Right cardiac atrium (tissue), 5 donors: ENCODE data around the gene PAK3. TPM values are rescaled to one million over a fixed set of nuclear protein-coding genes. Genes with fewer than 3 reads are reported as not detected.

Experiments used
- ATAC-seq, 2 donors: fragments of 200-7000 bp; cut with Tn5 transposase; one replicate each; pipeline versions ENCODE4 v1.8.0 to v1.9.1; 2020; ENCODE audit warnings: moderate library complexity in 2 of 2, mild to moderate bottlenecking in 1 of 2
- DNase-seq, 3 donors: peaks; one replicate each; pipeline ENCODE4 v3.0.0-alpha.2; 2020
- H3K27ac ChIP-seq: one replicate; pipeline ENCODE4 v1.5.1; 2013; ENCODE audit warnings: mild to moderate bottlenecking, low read length, control low read depth, moderate library complexity
- H3K27me3 ChIP-seq: one replicate; pipeline ENCODE4 v1.6.1; 2013; ENCODE audit not compliant: control insufficient read depth, insufficient read depth
- H3K4me1 ChIP-seq: one replicate; pipeline ENCODE4 v1.6.1; 2013; ENCODE audit warnings: low read length; ENCODE audit not compliant: control insufficient read depth, insufficient read depth
- H3K4me3 ChIP-seq: one replicate; pipeline ENCODE4 v1.5.1; 2013; ENCODE audit warnings: low read length, control low read depth
- H3K9me3 ChIP-seq: one replicate; pipeline ENCODE4 v1.6.1; 2013; ENCODE audit warnings: low read length; ENCODE audit not compliant: control insufficient read depth
- WGBS: extraction: QIAGEN DNeasy Blood & Tissue Kit; methylation state at CpG from one replicate; pipeline ENCODE4 v1.1.7; 2013; 5-methylcytosine and 5-hydroxymethylcytosine counted together
- intact Hi-C, 4 donors: fragments of 100-400 bp; cut with DNase I; formaldehyde crosslinking; loops; one replicate each; pipeline versions ENCODE4 v1.11.0 to v1.14.0; 2022 to 2023
- long read RNA-seq, 4 donors: library from polyadenylated mRNA; unstranded; transcript quantifications; one replicate each; pipeline ENCODE4 v2.0.0, GENCODE V29; 2020 to 2021
- polyA plus RNA-seq: library from polyadenylated mRNA; stranded (reverse); fragments of 200-250 nt; gene quantifications from one replicate; pipeline ENCODE4 v1.2.3, GENCODE V29; 2013
- total RNA-seq, 4 donors: library from RNA; stranded (reverse); fragmentation: NEBNext Ultra II Directional; extraction: Animal tissue kit (Norgen Biotek cat#: 25700); gene quantifications; one replicate each; pipeline ENCODE4 v1.2.1, GENCODE V29; 2021
- donor health status: healthy with polysubstance abuse.
- donor health status: DM: no; HTN: yes; CAD: no.
- donor health status: DM: no; HTN: no; CAD: no.
- donor health status: DM: no; HTN: yes; CAD: no; lungs with severe emphysema.
- donor health status: DM: yes; HTN: yes; CAD: no.

Gene PAK3
- total RNA-seq (1 to 10 TPM in 1 of 4 donors, under 1 TPM in 3; 0.56 to 1.3 (median 0.77) TPM), polyA plus RNA-seq (0.02 TPM)
- long read RNA-seq, donor 1, partial matches to known transcripts: 1 of 1 reads
- long read RNA-seq, donor 1, other reads (novel, unspliced or antisense): 0 of 1 reads
- long read RNA-seq, donor 2, partial matches to known transcripts: 1 of 1 reads
- long read RNA-seq, donor 2, other reads (novel, unspliced or antisense): 0 of 1 reads
- long read RNA-seq, donor 3, full-length matches to known transcripts: 1 of 1 reads
- long read RNA-seq, donor 3, partial matches to known transcripts: 0 of 1 reads
- long read RNA-seq, donor 3, other reads (novel, unspliced or antisense): 0 of 1 reads
- long read RNA-seq, donor 4, partial matches to known transcripts: 0 of 1 reads
- long read RNA-seq, donor 4, other reads (novel, unspliced or antisense): 1 of 1 reads

DNA sequence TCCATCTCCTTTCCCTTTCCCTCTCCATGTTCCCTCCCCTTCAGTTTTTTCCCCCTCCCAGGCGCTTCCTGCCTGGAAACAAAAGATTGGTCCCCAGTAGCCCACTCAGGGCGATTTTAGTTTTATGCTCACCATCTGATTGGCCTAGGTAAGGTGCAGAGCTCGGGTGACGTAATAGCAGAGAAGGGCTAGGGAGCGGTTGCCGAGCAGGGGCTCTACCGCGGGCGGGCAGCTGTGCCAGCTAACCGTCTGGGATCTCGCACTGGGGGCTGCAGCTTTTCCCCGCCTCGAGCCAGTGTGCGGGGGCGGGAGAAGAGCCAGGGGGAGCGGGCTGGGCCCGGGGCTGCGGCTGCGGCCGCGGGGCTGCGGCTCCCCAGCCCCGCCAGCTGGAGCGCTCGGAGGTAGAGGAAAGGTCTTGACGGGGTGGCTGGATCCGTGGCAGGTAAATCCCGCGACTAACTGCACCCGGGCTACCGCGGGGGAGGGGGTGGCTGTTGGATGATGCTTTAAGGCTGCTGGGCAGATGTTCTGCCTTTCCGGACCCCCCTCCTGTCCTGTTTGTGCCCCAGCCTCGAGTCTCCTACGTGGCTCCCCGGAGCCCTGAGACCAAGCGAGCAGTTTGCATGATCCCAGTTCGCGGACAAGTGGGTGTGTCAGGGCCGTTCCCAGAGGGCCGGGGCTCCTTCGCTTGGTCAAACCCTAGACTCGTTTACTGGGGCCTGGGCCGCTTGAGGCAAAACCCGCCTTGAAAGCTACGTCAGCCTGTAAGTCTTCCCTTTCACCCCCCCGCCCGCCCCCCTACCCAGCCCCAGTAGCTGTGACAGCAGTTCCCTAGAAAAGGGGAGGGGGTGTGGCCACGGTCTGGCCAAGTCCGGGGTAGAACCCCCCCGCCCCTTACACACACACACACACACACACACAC lies at the start of gene PAK3:
PAK3 (plus strand) TSS at position 218 of the 922 bp plus-strand sequence. CDS start 26,913 bp downstream, outside the sequence.
- WGBS: 2% methylated on average over 47 of the region's 51 CpGs
- H3K27ac ChIP-seq: no peak within 1 kb of the TSS

DNA sequence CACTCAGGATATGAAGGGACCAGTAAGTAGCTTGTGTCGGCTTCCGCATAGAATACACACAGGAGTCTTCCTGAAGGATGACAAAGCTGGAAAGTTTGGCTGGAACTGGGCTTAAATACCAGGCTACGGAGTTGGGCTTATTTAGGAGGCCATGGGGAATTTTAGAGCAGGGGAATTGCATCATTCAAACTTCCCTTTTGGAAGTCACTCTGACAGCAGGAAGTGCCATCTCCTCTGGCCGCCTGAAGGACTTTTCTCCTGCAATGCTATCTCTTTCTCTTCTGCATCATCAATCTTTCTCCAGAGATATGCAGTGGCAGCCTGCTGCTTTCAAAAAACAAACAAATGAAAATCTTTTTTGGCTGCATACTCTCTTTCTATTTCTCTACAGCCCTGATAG lies 48.4 kb upstream of the PAK3 start:
- no peak overlapping the region for H3K27ac ChIP-seq
- 42% methylated on average over 4 of the region's 4 CpGs for WGBS
- no peaks in the 10 kb centered on the region for H3K27me3 ChIP-seq
- ATAC-seq: no peak
- no peak overlapping the region for H3K4me3 ChIP-seq
- no peak for DNase-seq
- no peaks in the 10 kb centered on the region for H3K9me3 ChIP-seq
- intact Hi-C loops: no loop called here
- no peaks in the 10 kb centered on the region for H3K4me1 ChIP-seq

More for the DNA sequence above, at the start of gene PAK3:
- H3K4me1 ChIP-seq: no peaks in the 10 kb centered on the region
- peak within 1 kb of the TSS; percentile 47 for H3K4me3 ChIP-seq
- intact Hi-C loops: no loop called here
- ATAC-seq (peak; percentile 86 to 94), DNase-seq (peak; percentile 28 to 61 (median 57))
- H3K27me3 ChIP-seq: no peaks in the 10 kb centered on the region
- no peaks in the 10 kb centered on the region for H3K9me3 ChIP-seq

DNA sequence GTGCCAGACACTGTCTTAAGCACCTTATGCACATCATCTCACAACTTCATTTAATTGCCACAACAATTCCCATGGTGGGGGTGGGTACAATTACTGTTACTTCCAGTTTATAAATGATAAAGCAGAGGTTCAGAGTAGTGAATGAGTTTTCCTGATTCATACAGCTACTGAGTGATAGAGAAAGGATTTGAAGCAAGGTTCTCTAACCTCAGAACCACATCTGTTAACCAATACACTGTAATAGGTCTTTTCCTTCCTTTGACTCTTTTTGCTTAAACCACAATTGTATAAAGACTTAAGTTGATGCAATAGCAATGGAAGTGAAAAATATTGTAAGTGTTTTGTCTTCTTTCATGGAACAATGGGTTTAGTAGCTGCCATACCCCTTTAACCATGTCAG lies 43.5 kb upstream of the PAK3 start:
- DNase-seq (no peak), ATAC-seq (no peak)
- no peaks in the 10 kb centered on the region for H3K4me1 ChIP-seq
- H3K4me3 ChIP-seq: no peak overlapping the region
- intact Hi-C loops: no loop called here
- H3K27ac ChIP-seq: no peak overlapping the region
- H3K27me3 ChIP-seq: no peaks in the 10 kb centered on the region
- no peaks in the 10 kb centered on the region for H3K9me3 ChIP-seq

DNA sequence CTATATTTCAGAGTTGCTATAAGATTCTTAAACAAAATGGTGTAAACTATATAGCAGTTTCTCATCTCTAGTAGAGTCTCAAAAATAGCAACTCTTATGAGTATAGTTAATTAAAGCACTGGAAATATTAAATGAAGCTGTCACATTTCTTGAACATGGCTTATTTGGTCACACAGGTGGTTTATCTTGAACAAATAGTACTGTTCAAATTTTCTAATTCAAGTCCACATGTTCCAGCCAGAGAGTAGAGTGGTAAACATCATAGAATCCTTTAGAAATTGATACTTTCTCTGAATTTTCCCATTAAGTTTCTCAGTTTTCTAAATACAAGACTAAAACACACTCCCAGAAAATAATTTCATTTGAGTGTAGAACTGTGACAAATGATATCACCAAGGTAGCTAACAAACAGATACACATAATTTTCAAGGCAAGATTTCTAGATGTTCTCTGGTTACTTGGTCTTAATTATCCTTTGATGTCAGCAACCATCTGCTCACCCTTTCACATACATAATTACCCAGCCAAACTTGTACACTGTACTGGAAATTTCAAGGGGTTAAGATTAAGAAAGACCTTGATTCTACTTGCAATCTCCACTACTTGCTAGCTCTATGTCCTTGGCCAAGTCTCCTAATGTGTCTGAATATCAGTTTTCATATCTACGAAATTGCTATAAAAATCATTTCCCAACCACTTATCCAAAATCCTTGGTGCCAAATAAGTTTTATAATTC lies 24.3 kb upstream of the PAK3 start:
- H3K27me3 ChIP-seq: no peaks in the 10 kb centered on the region
- intact Hi-C loops: no loop called here
- no peak overlapping the region for H3K27ac ChIP-seq
- H3K4me1 ChIP-seq: no peaks in the 10 kb centered on the region
- WGBS: 52% methylated on average over 1 of the region's 1 CpG
- ATAC-seq: no peak
- DNase-seq: no peak
- no peaks in the 10 kb centered on the region for H3K9me3 ChIP-seq
- H3K4me3 ChIP-seq: no peak overlapping the region

DNA sequence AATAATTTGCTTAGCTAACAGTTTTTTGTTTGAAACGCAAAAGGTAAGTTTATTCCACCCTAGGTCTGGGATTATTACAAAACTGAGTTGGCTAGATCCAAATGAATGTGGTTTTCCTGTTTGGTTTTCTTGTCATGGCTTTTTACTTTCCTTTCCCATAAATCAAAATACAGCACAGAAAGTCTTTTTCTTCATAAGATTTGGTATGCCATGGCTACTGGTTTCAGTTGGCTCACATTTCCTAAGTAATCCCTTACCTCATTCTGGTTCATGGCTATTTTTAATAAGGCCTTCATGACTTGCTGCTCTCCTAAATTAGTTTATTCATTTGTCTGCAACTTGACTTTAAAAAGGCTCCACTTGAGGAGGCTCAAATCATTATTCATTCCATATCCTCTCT lies 12.9 kb upstream of the PAK3 start:
- Histone ChIP-seq H3K4me3 (no peak overlapping the region), H3K27me3 (no peaks in the 10 kb centered on the region), H3K4me1 (no peaks in the 10 kb centered on the region), H3K27ac (no peak overlapping the region), H3K9me3 (no peaks in the 10 kb centered on the region)
- ATAC-seq (no peak), DNase-seq (no peak)
- intact Hi-C loops: no loop called here
- WGBS: 73% methylated on average over 1 of the region's 1 CpG

DNA sequence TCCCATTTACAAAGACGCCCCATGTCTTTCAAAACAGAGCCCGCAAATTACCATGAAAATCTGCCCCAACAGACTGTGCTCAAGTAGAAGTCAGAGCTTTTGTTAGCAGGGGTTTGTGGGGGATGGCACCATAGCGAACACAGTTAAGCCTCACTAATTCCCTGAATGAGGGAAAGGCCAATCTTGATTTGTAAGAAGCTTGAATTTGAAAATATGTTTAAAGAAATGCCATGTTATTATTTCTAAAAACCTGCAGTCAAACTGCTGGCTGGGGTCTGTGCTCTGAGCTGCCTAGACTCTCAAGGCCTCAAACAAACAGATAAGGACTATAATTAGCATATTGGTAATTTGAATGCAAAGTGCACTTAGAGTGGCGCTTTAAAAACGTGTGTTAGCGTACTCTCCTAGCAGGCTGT lies 9.4 kb upstream of the PAK3 start:
- intact Hi-C loops: no loop called here
- ATAC-seq (no peak), DNase-seq (no peak)
- Histone ChIP-seq H3K27ac (no peak overlapping the region), H3K4me3 (no peak overlapping the region), H3K9me3 (no peaks in the 10 kb centered on the region), H3K27me3 (no peaks in the 10 kb centered on the region), H3K4me1 (no peaks in the 10 kb centered on the region)
- WGBS: 45% methylated on average over 6 of the region's 6 CpGs

DNA sequence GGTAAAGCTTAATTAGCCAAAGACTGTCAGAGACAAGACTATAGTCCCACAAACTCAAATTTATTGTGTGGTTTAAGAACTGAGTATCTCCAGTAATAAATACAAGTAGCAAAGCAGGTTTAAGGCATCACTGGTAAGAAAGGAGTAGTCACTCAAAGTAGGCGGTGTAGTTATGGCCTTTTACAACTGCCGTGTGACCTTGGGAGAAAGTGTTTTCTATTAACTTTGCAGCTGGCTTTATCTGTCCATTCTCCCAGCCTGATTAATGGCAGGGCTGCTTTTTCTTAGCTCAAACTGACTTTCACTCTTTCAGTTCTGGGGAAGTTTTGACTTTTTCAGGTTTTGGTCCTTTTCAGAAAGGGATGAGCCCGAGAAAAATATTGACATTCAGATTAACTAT lies 7.4 kb upstream of the PAK3 start:
- Histone ChIP-seq H3K4me3 (no peak overlapping the region), H3K27ac (no peak overlapping the region), H3K4me1 (no peaks in the 10 kb centered on the region), H3K9me3 (no peaks in the 10 kb centered on the region), H3K27me3 (no peaks in the 10 kb centered on the region)
- 47% methylated on average over 3 of the region's 3 CpGs for WGBS
- ATAC-seq: no peak
- intact Hi-C loops: no loop called here
- DNase-seq: no peak

DNA sequence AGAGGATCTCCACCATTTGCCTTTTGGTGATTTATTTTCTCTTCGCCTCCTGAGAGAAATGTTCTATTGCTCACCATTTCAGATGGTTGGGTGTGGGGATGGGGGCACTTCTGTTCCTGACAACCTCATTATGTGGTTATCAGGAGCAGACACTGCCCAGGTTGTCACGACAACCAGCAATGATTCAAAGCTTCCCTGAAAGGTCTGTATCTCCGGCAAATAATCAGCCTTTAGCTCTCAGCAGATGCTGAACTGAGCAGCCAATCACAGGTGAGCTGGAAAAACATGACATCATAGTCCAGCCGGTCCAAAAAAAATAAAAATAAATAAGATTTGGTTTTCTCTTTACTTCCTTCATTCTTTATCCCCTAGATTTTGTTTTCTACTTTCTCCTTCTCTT lies 5.5 kb upstream of the PAK3 start:
- Histone ChIP-seq H3K27ac (no peak overlapping the region), H3K9me3 (no peaks in the 10 kb centered on the region), H3K4me1 (no peaks in the 10 kb centered on the region), H3K4me3 (no peak overlapping the region), H3K27me3 (no peaks in the 10 kb centered on the region)
- no peak for ATAC-seq
- 41% methylated on average over 4 of the region's 4 CpGs for WGBS
- intact Hi-C loops: no loop called here
- no peak for DNase-seq

DNA sequence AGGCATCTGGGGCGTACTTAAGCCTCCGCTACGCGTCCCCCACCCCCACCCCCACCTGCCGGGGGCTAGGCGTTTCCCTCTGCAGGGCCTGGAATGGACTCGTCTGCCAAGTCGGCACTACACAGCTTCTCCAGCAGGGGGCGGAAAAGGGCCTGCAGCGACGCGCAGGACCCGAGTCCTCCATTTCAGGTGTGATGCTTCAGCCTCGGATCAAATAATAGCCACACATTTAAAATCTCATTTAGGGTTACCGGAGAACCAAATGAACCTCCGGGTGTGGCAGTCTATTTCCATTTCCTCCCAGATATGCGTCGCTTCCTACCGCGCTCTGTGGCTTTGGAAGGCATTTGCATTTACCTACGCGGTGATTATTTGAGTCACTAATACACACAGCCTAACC lies 2.9 kb downstream of the PAK3 start:
- Histone ChIP-seq H3K27ac (no peak overlapping the region), H3K9me3 (no peaks in the 10 kb centered on the region), H3K4me1 (no peaks in the 10 kb centered on the region), H3K4me3 (no peak overlapping the region), H3K27me3 (no peaks in the 10 kb centered on the region)
- WGBS: 25% methylated on average over 22 of the region's 22 CpGs
- intact Hi-C loops: no loop called here
- DNase-seq (peak; percentile 31 to 60 (median 57)), ATAC-seq (no peak)

DNA sequence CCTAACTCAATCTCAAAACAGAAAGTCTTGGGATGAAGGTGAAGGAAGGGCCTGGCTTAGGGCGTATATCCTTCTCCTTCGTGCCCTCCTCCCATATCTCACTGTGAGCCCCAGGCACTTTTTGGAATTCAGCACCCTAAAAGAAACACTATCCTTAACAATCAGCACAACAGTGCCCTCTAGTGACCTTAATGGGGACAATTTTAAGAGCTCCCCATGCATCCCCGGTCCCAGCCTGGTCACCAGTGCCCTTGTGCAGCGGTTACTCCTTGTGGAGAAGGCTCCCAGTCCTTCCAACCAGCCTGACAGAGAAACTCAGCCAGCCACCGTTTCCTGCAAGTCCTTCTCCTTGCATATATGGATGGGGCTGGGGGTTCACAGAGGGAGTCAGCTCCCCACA lies 4.2 kb downstream of the PAK3 start:
- no peak overlapping the region for H3K27ac ChIP-seq
- intact Hi-C loops: no loop called here
- H3K27me3 ChIP-seq: no peaks in the 10 kb centered on the region
- H3K9me3 ChIP-seq: no peaks in the 10 kb centered on the region
- H3K4me3 ChIP-seq: no peak overlapping the region
- DNase-seq (no peak), ATAC-seq (no peak)
- no peaks in the 10 kb centered on the region for H3K4me1 ChIP-seq
- WGBS: 33% methylated on average over 5 of the region's 5 CpGs

DNA sequence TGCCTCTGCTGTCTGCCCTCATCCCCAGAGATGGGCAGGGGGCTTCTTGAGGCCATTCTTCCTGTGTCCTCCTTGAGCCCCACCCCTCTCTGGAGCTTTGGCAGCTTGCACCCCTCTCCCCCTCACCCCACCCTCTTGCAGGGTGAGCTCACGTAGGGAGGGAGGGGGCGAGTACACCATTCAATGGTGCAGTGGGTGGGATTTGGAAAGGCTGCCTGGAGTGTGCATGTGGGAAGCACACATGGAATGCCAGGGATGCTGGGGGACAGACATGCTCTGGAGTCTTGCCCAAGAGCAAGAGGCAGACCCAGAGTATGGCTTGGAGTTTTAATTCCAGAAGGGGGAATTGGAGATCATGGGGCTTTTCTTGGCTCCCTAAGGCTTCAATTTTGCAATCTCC lies 5.6 kb downstream of the PAK3 start:
- H3K9me3 ChIP-seq: no peaks in the 10 kb centered on the region
- DNase-seq: no peak
- WGBS: 42% methylated on average over 2 of the region's 2 CpGs
- ATAC-seq: no peak
- no peaks in the 10 kb centered on the region for H3K27me3 ChIP-seq
- no peak overlapping the region for H3K27ac ChIP-seq
- intact Hi-C loops: no loop called here
- no peak overlapping the region for H3K4me3 ChIP-seq
- no peaks in the 10 kb centered on the region for H3K4me1 ChIP-seq
